NT2/D1 (cell line): ENCODE results near the gene POLR1D.

Experiments used
- SUZ12 ChIP-seq: IDR thresholded peaks from 2 replicates; pipeline ENCODE4 v1.6.1; 2011; ENCODE audit not compliant: insufficient read length, insufficient read depth; ENCODE audit errors: extremely low read depth
- YY1 ChIP-seq: IDR thresholded peaks from 2 replicates; pipeline ENCODE4 v1.6.1; 2011; ENCODE audit not compliant: insufficient read length, insufficient read depth
- ZNF274 ChIP-seq: IDR thresholded peaks from 2 replicates; pipeline ENCODE4 v1.6.1; 2011; ENCODE audit warnings: mild to moderate bottlenecking, low read depth, low read length

- TF ChIP-seq YY1 (no peak), SUZ12 (no peak), ZNF274 (no peak)
Measured at GRCh38 chr13:27657724-27658123, 36.0 kb downstream of the POLR1D start.
